Ureter (tissue), 1 donor: ENCODE data around the gene CLDN2. TPM values are rescaled to one million over a fixed set of nuclear protein-coding genes. Genes with fewer than 3 reads are reported as not detected.

ENCODE experiments used
- DNase-seq: peaks from one replicate; pipeline ENCODE4 v3.0.0-alpha.2; 2020; ENCODE audit warnings: low spot score
- total RNA-seq: library from RNA; stranded (reverse); gene quantifications from one replicate; pipeline ENCODE4 v1.2.4, GENCODE V29; 2023
- donor health status: DM: yes; HTN: yes; CAD: no.

The CLDN2 gene
- total RNA-seq, 1 donor from 2014 or later = not detected

DNA sequence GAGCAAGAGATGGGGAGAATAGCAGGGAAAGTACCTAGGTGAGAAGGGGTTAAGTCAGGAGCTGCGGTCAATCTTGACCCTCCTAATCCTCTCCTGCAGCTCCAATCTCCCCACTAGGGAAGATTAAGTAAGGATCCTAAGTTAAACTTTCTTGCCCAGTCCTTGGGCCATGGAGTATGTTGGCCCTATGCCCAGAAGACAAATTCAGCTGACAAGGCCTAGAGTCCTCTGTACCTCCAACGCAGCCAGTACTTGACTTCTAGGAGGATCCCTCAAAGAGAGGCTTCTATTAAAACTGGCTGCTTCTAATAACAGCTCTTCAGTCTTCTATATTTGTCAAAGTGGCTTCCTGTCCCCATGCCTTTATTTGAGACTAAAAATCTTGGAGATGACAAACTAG is 1.4 kb downstream of the CLDN2 start:
- DNase-seq = no peak

DNA sequence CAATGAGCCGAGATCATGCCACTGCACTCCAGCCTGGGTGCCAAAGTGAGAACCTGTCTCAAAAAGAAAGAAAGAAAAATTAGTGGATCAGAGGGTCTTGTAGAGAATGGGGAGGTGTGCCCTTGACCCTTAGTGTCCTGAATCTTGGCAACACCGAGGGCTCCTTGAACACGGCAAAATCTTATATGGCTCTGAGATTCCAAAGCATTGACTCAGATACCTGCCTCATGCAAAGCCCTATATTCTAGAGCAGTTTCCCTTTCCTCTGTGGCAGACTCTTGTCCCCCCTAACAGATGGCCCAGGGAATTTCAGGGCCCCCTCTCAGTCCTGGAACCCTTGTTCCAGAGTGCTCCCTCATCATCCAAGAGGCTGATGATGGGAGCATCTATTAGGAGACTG is 6.8 kb downstream of the CLDN2 start:
- no peak for DNase-seq

DNA sequence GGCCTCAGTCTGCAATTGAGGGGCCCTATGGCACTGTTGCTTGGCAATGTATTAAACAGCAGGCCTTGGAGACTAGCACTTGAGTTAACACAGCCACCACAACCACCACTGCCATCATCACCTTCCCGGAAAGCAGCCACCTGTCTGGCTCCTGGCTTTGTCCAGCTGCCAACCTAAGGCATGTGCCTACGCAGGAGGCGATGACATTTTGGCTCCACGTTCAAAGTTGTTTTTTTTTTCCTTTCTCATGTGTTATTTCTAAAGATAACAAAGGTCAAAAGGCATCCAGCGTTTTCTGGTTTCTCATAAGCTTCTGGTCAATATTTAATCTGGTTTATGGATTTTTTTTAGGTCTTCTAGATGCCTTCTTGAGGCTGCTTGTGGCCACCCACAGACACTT is 7.5 kb downstream of the CLDN2 start:
- no peak for DNase-seq

DNA sequence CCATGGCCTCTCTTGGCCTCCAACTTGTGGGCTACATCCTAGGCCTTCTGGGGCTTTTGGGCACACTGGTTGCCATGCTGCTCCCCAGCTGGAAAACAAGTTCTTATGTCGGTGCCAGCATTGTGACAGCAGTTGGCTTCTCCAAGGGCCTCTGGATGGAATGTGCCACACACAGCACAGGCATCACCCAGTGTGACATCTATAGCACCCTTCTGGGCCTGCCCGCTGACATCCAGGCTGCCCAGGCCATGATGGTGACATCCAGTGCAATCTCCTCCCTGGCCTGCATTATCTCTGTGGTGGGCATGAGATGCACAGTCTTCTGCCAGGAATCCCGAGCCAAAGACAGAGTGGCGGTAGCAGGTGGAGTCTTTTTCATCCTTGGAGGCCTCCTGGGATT is 8.0 kb downstream of the CLDN2 start:
- no peak for DNase-seq

DNA sequence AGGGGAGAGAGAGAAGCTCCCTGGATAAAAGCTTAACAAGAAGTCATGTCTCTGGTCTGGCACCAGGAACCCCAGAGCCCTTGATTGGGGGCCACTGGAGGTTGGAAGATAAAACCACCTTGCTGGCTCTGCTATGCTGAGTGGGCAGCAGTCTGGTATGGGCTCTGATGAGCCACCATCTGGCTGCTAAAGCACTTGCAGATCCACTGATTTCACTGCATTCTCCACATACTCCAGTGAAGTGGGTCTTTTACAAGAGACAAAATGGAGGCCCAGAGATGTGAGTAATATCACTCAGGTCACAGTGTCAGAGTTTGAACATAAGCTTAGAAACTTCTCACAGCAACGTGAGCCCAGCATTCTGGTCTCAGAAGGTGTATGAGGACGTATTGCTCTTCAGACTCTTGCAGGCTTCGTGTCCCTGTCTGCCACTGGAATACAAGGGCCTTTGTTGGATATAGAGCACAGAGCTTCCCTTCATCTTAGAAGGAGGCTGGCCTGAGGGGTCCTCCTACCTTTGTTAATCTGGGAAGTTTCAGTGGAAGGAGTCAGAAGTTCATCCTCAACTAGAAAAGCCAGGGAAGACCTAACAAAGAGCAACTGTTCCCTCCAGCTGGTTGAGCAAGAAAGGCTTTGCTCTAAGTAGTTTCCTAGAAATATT is 11.8 kb downstream of the CLDN2 start:
- no peak for DNase-seq

DNA sequence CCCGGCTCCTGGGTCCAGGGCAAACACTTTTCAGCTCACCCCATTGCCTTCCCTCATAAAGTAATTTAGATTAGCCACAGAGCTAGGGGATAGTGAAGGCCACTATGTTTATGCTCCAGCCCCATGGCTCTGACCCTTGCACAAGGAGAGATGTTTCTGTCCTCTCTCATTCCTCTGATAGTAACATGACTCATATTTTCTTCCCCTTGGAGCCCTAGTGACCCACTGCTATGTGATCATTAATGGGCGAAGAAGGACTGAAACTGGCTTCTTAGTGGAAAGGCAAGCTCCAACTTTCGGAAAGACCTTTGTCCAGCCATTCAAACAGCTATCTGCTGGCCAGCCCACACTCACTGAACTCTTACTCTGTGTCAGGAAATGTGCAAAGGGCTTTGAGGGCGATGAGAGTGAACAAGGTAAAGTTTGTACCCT is 12.3 kb downstream of the CLDN2 start:
- DNase-seq = no peak

DNA sequence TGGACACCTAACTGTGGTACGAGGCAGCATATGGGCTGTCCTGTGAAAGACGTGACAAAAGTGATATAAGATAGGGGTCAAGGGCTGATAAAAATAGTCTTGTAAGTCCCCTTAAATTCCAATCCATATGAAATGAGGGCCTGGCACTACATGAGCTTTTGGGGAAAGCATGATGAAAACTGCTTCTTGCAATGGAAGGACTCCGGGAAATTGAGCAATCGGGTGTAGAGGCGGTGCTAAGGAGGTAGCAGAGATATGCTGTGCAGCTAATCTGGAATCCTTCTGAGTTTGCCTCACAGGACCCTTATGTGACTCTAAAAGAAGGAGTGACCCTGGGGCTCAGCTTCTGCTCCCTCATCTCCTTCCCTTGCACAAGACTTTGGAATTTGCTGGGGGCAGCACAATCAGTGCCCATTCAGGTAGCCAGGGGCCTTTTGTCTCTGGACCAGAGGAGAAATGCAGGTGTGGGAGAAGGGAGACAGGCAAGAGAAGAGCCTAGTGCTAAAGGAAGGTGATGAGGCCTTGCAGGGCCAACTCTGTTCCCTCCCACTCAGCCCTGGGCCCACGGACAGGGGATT is 12.8 kb downstream of the CLDN2 start:
- no peak for DNase-seq

DNA sequence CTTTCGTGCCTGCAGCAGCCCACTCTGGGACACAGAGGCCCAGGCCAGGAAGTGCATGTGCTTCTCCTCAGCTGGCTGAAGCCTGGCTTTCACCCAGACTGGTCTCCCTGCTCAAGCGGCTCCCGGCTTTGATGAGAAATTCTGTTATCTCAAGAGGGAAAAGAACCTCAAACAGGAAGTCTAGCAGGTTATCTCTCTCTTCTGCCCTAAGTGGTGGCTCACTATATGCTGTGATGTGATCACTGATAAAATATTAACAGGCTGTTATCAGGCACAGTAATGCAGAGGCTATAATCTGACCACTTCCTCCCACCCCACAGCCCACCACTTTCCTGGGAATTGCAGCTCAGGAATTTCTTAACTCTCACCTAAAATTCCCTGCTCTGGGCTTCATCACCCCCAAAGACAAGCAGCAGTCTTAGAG is 13.3 kb downstream of the CLDN2 start:
- no peak for DNase-seq

DNA sequence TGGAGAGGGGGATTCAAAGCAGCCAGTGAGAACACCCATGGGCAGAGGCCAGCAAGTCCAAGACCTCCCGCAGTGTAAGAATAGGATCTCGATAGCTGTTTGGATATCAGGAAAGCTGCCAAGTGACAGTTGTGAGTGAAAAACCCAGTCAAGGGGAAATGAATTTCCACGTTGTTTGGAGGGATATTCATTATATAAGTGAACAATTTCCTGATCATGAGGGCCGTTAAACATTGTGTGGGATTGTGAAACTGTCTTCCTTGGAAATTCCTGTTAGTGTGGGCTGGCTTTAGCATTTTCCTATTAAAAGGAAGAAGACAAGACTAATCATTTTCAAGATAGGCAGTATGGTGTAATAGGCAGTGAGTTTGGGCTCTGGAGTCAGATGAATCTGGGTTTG is 15.0 kb downstream of the CLDN2 start:
- no peak for DNase-seq

DNA sequence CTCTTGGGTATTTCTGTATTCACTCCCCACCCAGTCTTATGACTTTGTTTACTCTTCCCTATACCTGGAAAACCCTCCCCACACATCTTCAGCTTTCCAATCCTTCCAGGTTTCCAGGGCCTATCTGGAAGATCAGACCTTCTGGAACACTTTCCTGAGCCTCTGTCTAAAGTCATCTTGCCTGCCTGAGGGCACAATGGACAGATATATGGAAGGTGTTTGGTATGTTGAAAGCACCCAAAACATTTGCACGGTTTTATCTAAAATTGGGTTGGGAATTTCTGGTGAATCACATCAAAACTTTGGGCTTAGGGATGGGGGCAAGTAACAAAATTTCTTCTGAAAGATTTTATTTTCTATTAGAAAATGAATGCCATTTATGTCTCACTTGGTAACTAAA is 16.0 kb downstream of the CLDN2 start:
- no peak for DNase-seq

DNA sequence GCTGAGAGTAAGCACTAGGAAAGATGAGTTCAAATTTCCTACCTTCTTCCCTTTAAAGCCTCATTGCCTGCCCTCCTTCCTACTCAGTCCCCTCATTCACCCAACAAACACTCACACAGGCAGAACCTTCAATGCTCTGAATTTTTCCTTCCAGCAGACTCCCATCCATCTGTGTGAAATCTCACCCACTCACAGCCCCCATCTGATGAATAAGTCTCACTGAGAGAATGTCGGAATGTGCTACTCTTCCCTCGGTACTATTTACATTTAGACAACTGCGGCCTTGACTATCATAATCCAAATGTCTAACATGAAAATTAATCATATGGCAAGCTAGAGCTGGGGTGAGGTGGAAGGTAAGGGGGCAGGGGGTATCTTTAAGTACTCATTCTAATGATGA is 19.4 kb downstream of the CLDN2 start:
- no peak for DNase-seq

DNA sequence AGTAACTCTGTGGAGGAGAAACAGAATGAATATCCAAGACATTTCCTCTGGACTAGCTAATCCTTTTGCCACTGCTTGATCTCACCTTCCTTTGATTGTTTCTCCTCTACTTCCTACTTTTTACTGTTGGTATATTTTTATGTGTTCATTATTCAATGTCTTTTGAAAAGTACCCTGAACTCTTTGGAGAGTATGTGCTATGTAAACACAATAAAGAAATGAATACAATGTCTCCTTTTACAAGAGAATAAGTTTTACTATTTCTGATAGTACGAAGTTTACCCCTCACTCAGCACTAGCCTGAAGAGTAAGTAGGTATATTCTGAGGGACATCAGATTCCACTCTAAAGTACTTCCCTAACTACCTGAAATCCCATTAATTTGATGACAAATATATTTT is 19.9 kb downstream of the CLDN2 start:
- DNase-seq = no peak

DNA sequence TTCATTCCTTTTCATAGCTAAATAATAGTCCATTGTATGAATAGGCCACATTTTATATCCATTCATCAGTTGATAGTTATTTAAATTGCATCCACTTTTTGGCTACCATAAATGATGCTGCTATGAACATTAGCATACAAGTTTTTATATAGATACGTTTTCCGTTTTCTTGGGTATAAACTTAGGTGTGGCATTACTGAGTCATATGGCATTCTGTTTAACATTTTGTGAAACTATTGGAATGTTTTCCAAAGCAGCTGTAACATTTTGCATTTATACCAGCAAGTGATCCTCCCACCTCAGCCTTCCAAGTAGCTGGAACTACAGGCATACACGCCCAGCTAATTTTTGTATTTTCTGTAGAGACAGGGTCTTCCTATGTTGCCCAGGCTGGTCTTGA is 26.3 kb downstream of the CLDN2 start:
- DNase-seq = no peak

DNA sequence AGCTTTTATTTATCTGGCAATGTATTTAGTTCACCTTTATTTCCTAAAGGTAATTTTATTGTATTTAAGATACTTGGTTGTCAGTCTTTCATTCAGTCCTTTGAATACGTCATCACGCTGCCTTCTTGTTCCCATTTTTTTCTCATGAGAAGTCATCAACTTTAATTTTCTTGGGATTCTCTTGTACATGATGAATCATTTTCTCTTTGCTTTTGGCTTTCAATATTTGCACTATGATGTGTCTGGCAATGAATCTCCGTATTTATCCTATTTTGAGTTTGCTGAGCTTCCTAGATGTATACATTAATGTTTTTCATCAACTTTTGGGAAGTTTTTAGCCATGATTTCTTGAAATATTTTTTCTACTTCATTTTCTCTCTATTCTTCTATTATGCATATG is 28.4 kb downstream of the CLDN2 start:
- DNase-seq = no peak

DNA sequence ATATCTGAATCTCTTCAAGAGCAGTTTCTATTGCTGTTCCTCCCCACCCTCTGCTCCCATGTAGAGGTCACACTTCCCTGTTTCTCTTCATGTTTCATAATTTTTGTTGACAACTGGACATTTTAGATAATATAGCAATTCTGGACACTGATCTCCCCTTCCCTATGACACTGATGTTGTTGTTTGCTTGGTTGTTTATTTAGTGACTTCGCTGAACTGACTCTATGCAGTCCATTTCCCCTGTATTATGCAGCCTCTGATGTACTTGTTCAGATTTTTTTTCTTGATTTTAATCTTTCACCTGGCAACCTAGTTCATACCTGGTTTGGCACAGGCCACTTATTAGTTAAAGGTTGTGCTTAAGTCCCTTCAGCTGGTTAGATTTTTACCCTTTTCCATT is 29.2 kb downstream of the CLDN2 start:
- DNase-seq = no peak

DNA sequence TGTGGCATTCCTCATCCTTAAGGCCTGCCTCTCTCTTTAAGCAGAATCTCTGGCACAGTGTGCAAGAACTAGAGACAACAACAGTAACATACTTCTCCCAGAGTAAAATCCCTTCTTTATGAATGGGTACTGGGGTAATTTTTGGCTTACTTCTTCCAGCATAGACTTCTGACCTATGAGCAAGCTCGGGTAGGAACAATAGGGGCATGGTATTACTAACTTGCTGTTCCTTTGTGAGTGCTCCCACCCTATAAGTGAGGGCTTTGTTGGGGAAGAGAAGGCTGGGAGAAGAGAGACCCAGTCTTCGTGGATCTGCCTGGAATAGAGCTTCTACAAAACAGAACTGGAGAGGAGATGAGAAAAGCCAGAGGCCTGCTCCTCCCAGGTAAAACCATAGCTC is 30.2 kb downstream of the CLDN2 start:
- no peak for DNase-seq

DNA sequence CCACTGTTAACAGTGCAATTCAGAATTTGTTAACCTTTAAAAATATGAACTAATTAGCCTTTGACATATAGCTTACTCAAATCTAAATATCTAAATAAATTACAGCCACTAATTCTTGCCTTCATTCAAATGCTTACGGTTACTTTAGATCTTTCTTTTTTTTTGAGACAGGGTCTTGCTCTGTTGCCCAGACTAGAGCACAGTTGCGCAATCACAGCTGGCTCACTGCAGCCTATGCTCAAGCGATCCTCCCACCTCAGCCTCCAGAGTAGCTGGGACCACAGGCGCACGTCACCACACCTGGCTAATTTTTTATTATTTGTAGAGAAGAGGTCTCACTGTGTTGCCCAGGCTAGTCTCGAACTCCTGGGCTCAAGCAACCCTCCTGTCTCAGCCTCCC is 31.0 kb downstream of the CLDN2 start:
- DNase-seq = no peak

DNA sequence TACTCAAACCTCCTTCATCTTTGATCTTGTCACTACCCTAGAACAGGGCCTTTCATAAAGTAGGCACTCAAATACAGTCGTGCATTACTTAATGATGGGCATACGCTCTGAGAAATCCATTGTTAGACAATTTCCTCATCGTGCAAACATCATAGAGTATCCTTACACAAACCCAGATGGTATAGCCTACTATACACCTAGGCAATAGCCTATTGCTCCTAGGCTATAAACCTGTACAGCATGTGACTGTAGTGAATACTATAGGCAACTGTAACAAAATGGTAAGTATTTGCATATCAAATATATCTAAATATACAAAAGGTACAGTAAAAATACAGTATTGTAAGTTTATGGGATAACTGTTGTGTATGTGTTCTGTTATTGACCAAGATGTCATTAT is 31.9 kb downstream of the CLDN2 start:
- no peak for DNase-seq

DNA sequence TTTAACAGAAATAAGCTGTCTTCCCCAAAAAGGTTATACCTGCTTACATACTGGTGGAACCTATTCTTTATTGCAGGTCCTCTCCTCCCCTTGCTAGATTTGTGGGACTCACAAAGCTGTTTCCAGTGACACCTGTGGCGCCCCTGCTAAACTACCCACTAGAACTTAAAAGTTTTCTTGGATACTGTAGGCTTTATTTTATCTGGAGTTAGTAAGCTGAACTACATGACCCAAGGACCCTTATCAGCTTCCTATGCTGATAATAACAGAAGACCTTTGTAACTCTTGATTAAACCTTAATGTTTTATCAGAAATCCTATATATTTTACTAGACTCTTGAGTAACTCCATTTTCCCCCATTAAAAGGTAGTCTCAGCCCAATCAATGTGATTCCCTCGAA is 32.3 kb downstream of the CLDN2 start:
- no peak for DNase-seq

DNA sequence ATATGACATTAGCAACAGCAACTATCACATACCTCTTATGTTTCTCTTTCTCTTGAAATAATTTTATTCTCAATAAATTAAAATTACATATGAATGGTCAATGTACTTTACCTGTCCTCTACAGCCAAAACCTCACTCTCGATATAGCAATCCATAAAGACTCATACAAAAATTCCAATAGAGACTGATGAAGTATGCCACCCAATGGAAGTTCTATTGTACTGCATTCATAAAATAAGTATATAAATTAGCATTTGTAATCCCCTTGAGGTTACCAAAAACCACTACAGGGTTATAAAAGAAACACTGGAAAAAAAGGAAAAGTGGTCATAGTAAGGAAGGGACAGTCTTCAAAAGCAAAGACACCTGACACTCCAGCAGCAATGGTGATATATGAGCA is 32.8 kb downstream of the CLDN2 start:
- DNase-seq = no peak

DNA sequence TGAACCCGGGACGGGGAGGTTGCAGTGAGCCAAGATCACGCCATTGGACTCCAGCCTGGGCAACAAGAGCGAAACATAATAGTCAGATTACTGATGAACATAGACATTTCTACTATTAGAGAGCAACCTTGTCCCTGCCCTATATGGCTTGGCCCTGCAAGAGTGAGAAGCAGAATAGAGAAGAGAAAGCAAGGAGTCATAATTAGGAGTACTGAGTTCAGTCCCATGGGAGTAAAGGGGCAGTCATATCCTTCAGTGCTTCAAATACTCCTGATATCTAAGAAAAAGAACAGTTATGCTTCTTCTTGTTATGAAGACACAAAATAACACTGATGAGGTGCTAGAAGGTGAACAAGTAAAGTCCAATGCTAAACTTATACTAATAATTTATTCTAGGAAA is 33.8 kb downstream of the CLDN2 start:
- DNase-seq = no peak

DNA sequence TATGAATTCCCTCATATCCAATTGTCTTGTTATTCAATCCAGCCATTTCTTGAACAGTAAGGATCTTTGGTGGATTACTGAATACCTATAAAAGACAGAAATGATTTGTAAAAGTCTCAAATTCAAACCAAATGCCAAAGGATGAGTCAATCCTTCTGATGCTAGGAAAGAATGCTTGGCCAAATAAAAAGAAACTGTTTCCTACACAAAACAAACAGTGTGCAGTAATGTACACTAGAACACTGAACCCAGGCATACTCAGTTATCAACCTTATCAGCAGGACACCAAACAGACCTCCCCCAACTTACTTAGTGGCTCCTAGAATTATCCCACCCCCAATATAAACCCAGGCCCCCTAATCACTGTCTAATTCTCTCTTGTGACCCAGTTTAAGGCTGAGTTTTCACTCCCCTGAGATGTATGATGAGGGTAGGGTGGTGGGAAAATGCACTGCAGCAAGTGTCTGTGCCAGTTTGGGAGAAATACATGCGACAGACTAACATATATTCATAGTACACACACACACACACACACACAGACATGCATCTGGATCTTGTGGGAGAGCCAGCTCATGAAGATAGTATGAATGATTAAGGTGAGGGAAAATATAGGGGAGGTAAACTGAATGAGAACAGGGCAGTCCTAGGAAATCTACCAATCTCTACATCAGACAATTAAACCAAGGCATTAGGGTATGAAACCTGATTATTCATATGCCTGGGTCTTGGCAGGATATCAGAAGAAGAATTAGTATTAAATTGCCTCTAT is 35.0 kb downstream of the CLDN2 start:
- no peak for DNase-seq

DNA sequence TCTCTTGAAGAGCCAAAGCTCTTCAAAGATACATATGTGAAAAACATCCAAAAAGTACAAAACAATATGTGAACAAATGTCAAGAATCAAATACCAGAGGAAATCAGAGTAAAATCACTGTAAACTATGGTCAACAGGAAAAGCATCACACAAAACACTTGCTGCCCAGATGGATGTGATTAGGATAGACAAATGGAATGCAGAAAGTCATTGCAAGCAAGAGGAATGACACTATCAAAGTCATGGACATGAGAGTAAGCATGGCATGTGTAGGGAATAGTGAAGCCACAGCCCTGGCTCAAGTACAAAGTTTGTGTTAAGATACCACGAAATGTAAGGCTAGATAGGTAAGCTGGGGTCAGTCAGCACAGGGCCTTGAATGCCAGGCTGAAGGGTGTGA is 37.7 kb downstream of the CLDN2 start:
- no peak for DNase-seq
